Retinal pigment epithelial cell (primary cell): ENCODE data around the gene LRRC71.

Experiments
- DNase-seq: peaks from one replicate; pipeline ENCODE4 v3.0.0-alpha.2; 2010; ENCODE audit warnings: low read depth
- H3K4me3 ChIP-seq: 2 replicates; pipeline ENCODE4 v1.5.1; 2011; ENCODE audit warnings: mild to moderate bottlenecking, low read length, control low read depth, moderate library complexity
- CTCF ChIP-seq: conservative IDR thresholded peaks from 2 replicates; pipeline ENCODE4 v1.5.1; 2011; ENCODE audit warnings: low read depth, low read length, control low read depth, inconsistent platforms

Gene LRRC71

DNA sequence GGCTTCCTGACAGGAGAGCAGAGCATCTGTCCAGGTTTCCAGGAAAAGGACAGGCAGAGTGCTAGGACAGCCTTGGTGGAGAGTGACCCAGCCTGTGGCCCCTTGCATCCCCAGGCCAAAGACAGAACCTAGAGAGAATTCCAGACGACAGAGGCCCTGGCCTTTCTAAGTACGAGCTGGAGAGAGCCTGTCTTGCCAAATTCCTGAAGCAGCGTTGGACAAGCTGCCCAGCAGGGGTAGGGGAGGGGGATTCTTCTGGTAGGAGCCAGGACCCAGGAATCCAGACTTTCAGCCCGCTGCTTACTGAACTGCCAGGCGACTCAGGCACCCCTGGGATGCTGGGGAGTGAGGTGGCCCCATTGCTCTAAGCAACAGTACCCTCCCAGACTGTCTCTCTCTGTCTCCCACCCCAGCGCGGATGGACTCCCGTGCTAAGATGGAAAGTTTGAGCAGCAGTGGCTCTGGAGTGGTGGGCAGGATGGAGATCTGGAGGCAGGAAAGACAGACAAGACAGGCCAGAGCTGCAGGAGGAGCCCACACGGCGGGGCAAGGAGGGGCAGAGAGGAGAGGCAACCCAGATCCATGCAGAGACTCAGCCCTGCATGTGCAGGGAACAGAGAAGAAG is 35.8 kb upstream of the LRRC71 start:
- no peak for DNase-seq
- no peak for TF ChIP-seq CTCF
- no peak overlapping the region for H3K4me3 ChIP-seq

DNA sequence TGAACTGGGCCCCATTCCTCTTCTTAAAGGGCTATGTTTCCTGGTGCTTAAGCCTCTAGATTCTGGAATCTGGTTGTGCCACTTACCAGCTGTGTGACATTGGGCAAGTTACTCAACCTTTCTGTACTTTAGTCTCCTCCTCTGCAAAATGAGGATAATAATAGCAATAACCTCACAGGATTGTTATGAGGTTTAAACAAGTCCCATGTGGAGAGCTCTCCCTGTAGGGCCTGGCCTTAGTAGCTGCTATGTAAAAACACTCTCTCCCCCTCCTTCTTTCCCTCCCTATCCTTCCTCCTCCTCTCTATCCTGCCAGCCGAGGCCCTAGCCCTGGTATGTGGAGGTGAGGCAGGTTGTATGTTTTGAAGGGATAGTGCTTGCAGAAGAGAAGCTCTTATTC is 35.1 kb upstream of the LRRC71 start:
- no peak for DNase-seq
- no peak for TF ChIP-seq CTCF
- H3K4me3 ChIP-seq: no peak overlapping the region

DNA sequence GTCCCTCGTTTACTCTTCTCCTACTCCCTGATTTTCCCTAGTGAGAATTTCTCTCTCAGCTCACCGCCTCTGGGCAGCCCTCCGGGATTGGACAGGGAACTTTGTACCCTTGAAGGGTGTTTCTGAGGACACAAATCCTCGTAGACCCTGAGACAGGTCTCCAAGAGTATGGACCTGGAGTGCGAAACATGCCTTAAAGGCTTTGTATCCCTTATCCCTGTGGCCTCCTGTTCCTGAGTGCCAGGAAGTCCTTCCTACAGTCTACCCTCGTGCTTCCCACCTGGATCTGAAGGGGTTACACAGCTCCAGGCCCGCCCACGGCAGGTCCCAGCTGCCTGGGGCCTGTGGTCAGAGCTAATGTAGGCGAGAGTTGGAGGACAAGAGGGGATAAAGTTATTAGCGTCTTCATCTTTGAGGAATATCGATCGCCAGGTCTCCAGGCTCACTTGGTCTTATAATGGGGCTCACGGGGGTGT is 34.5 kb upstream of the LRRC71 start:
- no peak overlapping the region for H3K4me3 ChIP-seq
- no peak for DNase-seq
- TF ChIP-seq CTCF: no peak

DNA sequence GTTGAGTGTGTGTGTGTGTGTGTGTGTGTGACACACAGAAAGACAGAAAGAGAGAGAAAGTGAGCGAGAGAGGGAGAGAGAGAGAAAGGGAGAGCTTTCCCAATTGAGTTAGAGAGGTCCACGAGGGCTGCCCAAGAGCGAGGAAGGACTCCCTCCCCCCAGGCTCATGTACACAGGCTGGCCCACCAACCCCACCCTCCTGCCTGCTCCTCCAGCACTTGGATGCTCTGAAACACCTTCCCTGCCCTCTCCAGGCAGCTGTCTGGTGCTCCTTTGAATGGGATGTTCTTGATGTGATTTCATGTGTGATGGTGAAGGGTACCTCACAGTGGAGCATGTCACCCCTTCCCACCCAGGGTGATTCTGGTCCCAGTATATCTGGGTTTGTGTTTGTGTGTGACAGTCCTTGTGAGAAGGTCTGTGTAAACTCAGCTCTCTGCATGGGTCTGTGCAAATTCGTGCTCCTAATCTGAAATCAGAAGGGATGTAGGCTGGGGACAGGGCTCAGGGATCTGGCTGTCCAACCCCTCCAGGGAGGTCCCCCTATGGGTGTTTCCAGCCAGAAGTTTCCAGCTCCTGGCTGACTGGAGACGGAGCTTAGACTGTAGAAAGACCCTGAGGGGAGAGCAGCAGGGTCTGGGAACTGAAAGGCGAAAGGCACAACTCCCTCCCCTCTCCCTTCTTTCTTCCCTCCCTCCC is 33.7 kb upstream of the LRRC71 start:
- no peak overlapping the region for H3K4me3 ChIP-seq
- DNase-seq: no peak
- no peak for TF ChIP-seq CTCF

DNA sequence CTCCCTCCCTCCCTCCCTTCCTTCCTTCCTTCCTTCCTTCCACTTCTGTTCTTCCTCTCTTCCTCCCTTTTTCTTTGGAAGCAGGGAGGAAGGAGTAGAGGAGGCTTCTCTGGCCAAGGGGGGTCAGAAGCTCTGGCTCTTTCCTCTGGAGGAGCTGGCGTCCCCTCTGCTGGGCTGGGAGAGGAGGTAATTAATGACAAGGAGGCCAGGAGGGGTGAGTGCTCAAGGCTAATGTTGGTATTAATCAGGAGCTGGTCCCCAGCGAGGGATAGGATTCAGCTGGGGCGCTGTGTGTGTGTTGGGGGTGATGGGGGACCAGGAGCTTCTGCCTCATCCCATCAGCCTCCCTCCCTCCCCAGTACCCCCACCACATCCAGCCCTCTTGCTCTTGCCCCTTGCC is 33.1 kb upstream of the LRRC71 start:
- DNase-seq: no peak
- no peak for TF ChIP-seq CTCF
- no peak overlapping the region for H3K4me3 ChIP-seq

GRCh38 chr1:156887734-156888133 is 32.7 kb upstream of the LRRC71 start:
- no peak for DNase-seq
- no peak for TF ChIP-seq CTCF
- no peak overlapping the region for H3K4me3 ChIP-seq
